BE2C (cell line): ENCODE measurements around the gene ATPAF2.

ENCODE experiments used
- DNase-seq: peaks from one replicate; pipeline ENCODE4 v3.0.0-alpha.2; 2020
- H3K27me3 ChIP-seq: fragments of 250-450 bp; sonication (Bioruptor Pico); 2 replicates; pipeline ENCODE4 v1.5.1; 2020; ENCODE audit warnings: mild to moderate bottlenecking
- H3K36me3 ChIP-seq: fragments of 250-450 bp; sonication (Bioruptor Pico); 2 replicates; pipeline ENCODE4 v1.5.1; 2020; ENCODE audit warnings: mild to moderate bottlenecking
- H3K4me1 ChIP-seq: fragments of 250-450 bp; sonication (Bioruptor Pico); 2 replicates; pipeline ENCODE4 v1.5.1; 2020
- H3K4me3 ChIP-seq: 2 replicates; pipeline ENCODE4 v1.5.1; 2011; ENCODE audit warnings: low read depth, low read length
- H3K9me3 ChIP-seq: fragments of 250-450 bp; sonication (Bioruptor Pico); 2 replicates; pipeline ENCODE4 v1.5.1; 2020
- CTCF ChIP-seq: IDR thresholded peaks from 2 replicates; pipeline ENCODE4 v1.5.1; 2012; ENCODE audit warnings: mild to moderate bottlenecking, low read depth, low read length

ATPAF2 gene

GRCh38 chr17:18005496-18005895 lies 33.5 kb downstream of the ATPAF2 start:
- no peaks in the 10 kb centered on the region for H3K36me3 ChIP-seq
- no peak for TF ChIP-seq CTCF
- H3K9me3 ChIP-seq, result no peaks in the 10 kb centered on the region
- no peak overlapping the region for H3K4me3 ChIP-seq
- no peaks in the 10 kb centered on the region for H3K4me1 ChIP-seq
- no peaks in the 10 kb centered on the region for H3K27me3 ChIP-seq
- DNase-seq, result no peak

GRCh38 chr17:18004884-18005305 lies 34.1 kb downstream of the ATPAF2 start:
- Histone ChIP-seq H3K27me3 (no peaks in the 10 kb centered on the region), H3K4me1 (no peaks in the 10 kb centered on the region), H3K9me3 (no peaks in the 10 kb centered on the region), H3K4me3 (no peak overlapping the region), H3K36me3 (no peaks in the 10 kb centered on the region)
- TF ChIP-seq CTCF, result peak; percentile 25; the same call in 1 of the 2 replicates
- no peak for DNase-seq

GRCh38 chr17:18004345-18004744 lies 34.6 kb downstream of the ATPAF2 start:
- no peaks in the 10 kb centered on the region for H3K4me1 ChIP-seq
- no peak for TF ChIP-seq CTCF
- DNase-seq, result no peak
- H3K27me3 ChIP-seq, result no peaks in the 10 kb centered on the region
- H3K9me3 ChIP-seq, result no peaks in the 10 kb centered on the region
- H3K36me3 ChIP-seq, result no peaks in the 10 kb centered on the region
- no peak overlapping the region for H3K4me3 ChIP-seq

GRCh38 chr17:18002171-18002570 lies 36.8 kb downstream of the ATPAF2 start:
- Histone ChIP-seq H3K4me3 (no peak overlapping the region), H3K9me3 (no peaks in the 10 kb centered on the region), H3K27me3 (no peaks in the 10 kb centered on the region), H3K36me3 (no peaks in the 10 kb centered on the region), H3K4me1 (no peaks in the 10 kb centered on the region)
- DNase-seq, result no peak
- no peak for TF ChIP-seq CTCF

- no peaks in the 10 kb centered on the region for H3K27me3 ChIP-seq
- no peaks in the 10 kb centered on the region for H3K4me1 ChIP-seq
- H3K4me3 ChIP-seq, result no peak overlapping the region
- no peak for TF ChIP-seq CTCF
- H3K36me3 ChIP-seq, result no peaks in the 10 kb centered on the region
- no peak for DNase-seq
- no peaks in the 10 kb centered on the region for H3K9me3 ChIP-seq
Observed at GRCh38 chr17:18000030-18000408, 38.9 kb downstream of the ATPAF2 start.

GRCh38 chr17:17999364-18000029 lies 39.5 kb downstream of the ATPAF2 start:
- H3K36me3 ChIP-seq, result no peaks in the 10 kb centered on the region
- no peak overlapping the region for H3K4me3 ChIP-seq
- peaks cover 2% of the 10 kb centered on the region; the same call in 1 of the 2 replicates for H3K4me1 ChIP-seq
- H3K9me3 ChIP-seq, result no peaks in the 10 kb centered on the region
- TF ChIP-seq CTCF, result no peak
- H3K27me3 ChIP-seq, result no peaks in the 10 kb centered on the region
- no peak for DNase-seq
